Endodermal cell (in vitro differentiated cells): ENCODE measurements around the gene MYOD1. TPM values are rescaled to one million over a fixed set of nuclear protein-coding genes. Genes with fewer than 3 reads are reported as not detected.

Experiments used
- DNase-seq: peaks from one replicate; pipeline ENCODE4 v3.0.0-alpha.2; 2017
- H3K27ac ChIP-seq: 2 replicates; pipeline ENCODE4 v1.5.1; 2013; ENCODE audit warnings: mild to moderate bottlenecking, low read depth, low read length, moderate library complexity
- H3K27me3 ChIP-seq: 2 replicates; pipeline ENCODE4 v1.6.1; 2013; ENCODE audit warnings: mild to moderate bottlenecking, low read length, moderate library complexity; ENCODE audit not compliant: insufficient read depth, control insufficient read depth, poor library complexity, severe bottlenecking
- H3K36me3 ChIP-seq: 2 replicates; pipeline ENCODE4 v1.7.0; 2013; ENCODE audit warnings: mild to moderate bottlenecking, low read length, moderate library complexity; ENCODE audit not compliant: control insufficient read depth, insufficient read depth
- H3K4me1 ChIP-seq: one replicate; pipeline ENCODE4 v1.7.0; 2013; ENCODE audit warnings: low read length; ENCODE audit not compliant: control insufficient read depth, insufficient read depth
- H3K4me3 ChIP-seq: 2 replicates; pipeline ENCODE4 v1.5.1; 2013; ENCODE audit warnings: mild to moderate bottlenecking, low read length, moderate library complexity
- H3K9ac ChIP-seq: 2 replicates; pipeline ENCODE4 v1.6.1; 2013; ENCODE audit warnings: mild to moderate bottlenecking, low read length, moderate library complexity; ENCODE audit not compliant: poor library complexity, severe bottlenecking; ENCODE audit errors: extremely low read depth
- H3K9me3 ChIP-seq: 2 replicates; pipeline ENCODE4 v1.6.1; 2013; ENCODE audit warnings: mild to moderate bottlenecking, low read length, moderate library complexity; ENCODE audit not compliant: control insufficient read depth
- H3K27ac Mint-ChIP-seq: 2 replicates; pipeline ENCODE4 v1.8.0; 2020; ENCODE audit warnings: mixed read lengths
- H3K27me3 Mint-ChIP-seq: 2 replicates; pipeline ENCODE4 v1.8.0; 2021; ENCODE audit warnings: mild to moderate bottlenecking, mixed read lengths; ENCODE audit not compliant: insufficient read depth
- H3K36me3 Mint-ChIP-seq: 2 replicates; pipeline ENCODE4 v1.8.0; 2020; ENCODE audit warnings: low read depth, mixed read lengths
- H3K4me1 Mint-ChIP-seq: 2 replicates; pipeline ENCODE4 v1.8.0; 2020; ENCODE audit warnings: mixed read lengths
- H3K4me3 Mint-ChIP-seq: 2 replicates; pipeline ENCODE4 v1.8.0; 2020; ENCODE audit warnings: mild to moderate bottlenecking, moderate library complexity, mixed read lengths
- H3K9me3 Mint-ChIP-seq: 2 replicates; pipeline ENCODE4 v1.8.0; 2020; ENCODE audit warnings: mild to moderate bottlenecking, mixed read lengths
- WGBS, 2 experiments: methylation state at CpG; one replicate each; pipeline versions ENCODE4 v1.1.5 to v1.1.7; 2013; ENCODE audit warnings: missing lambda C conversion rate in 2 of 2, mixed read lengths in 1 of 2; ENCODE audit not compliant: insufficient coverage in 1 of 2, insufficient read length in 1 of 2; 5-methylcytosine and 5-hydroxymethylcytosine counted together
- total RNA-seq, 2 donors: library from RNA; stranded (reverse); fragmentation: NEBNext Ultra II Directional in 1 of 2; extraction: Animal tissue kit (Norgen Biotek cat#: 25700) in 1 of 2; gene quantifications; 2 replicates in 1 of 2; 3 replicates in 1 of 2; pipeline ENCODE4 v1.2.1, GENCODE V29; 2021
- TF ChIP-seq, protein P1 (sequence below): fragments of 200-600 bp; sonication (generic); conservative IDR thresholded peaks from 2 replicates; pipeline ENCODE4 v1.5.0; 2021; ENCODE audit warnings: antibody characterized with exemption, mild to moderate bottlenecking

Gene MYOD1
- total RNA-seq, 2 donors from 2014 or later: not detected

DNA sequence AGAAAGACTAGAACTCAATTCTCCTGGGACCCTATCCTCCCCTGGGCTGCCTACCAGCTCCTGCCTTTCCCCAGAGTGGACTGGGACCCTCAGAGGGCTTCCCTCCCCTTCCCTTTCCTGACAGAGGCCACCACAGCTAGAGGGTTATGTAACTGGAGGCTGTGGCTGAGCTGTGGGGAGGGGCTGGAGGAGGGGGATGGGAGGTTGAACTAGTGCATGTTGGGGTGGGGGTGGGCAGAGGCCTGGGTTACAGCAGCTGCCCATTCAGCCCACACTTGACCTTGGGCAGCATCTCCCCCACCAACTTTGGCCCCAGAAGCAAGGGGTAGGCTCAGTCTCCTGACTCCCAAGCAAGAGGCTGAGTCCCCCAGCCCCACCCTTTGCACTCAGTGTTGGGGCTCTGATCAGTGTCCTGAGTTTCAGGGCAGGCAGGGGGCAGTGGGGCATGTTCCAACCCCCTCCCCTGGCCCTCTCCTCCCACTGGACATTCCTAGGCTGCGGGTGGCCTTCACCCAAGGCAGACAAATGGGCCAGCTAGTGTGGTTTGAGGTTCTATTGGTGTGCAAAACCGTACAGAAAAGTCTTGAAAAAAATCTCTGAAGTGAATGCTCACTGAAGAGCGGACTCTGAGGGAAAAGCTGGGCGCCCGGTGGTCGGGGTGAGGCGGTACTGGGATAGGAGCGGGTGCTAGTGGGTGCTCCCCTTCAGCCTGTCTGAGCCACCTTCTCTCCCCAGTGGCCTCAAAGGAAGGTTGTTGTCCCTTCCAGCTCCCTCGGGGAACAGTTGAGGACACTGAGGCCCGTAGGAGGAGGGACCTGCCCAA lies 19.0 kb downstream of the MYOD1 start:
- Mint-ChIP-seq H3K27me3 (peaks cover 63% of the 10 kb centered on the region), H3K9me3 (peaks cover 5% of the 10 kb centered on the region), H3K27ac (no peak overlapping the region), H3K4me1 (peaks cover 2% of the 10 kb centered on the region), H3K4me3 (no peak overlapping the region), H3K36me3 (no peaks in the 10 kb centered on the region)
- Histone ChIP-seq H3K4me3 (no peak overlapping the region), H3K36me3 (no peaks in the 10 kb centered on the region), H3K27me3 (peaks cover 50% of the 10 kb centered on the region), H3K27ac (no peak overlapping the region), H3K9ac (no peak overlapping the region), H3K9me3 (no peaks in the 10 kb centered on the region), H3K4me1 (peaks cover 6% of the 10 kb centered on the region)
- WGBS, 2 experiments: 44 to 69% methylated on average over 8 to 10 of the region's 10 CpGs
- TF ChIP-seq, protein P1, sequence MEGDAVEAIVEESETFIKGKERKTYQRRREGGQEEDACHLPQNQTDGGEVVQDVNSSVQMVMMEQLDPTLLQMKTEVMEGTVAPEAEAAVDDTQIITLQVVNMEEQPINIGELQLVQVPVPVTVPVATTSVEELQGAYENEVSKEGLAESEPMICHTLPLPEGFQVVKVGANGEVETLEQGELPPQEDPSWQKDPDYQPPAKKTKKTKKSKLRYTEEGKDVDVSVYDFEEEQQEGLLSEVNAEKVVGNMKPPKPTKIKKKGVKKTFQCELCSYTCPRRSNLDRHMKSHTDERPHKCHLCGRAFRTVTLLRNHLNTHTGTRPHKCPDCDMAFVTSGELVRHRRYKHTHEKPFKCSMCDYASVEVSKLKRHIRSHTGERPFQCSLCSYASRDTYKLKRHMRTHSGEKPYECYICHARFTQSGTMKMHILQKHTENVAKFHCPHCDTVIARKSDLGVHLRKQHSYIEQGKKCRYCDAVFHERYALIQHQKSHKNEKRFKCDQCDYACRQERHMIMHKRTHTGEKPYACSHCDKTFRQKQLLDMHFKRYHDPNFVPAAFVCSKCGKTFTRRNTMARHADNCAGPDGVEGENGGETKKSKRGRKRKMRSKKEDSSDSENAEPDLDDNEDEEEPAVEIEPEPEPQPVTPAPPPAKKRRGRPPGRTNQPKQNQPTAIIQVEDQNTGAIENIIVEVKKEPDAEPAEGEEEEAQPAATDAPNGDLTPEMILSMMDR: no peak
- peak; percentile 42 for DNase-seq

DNA sequence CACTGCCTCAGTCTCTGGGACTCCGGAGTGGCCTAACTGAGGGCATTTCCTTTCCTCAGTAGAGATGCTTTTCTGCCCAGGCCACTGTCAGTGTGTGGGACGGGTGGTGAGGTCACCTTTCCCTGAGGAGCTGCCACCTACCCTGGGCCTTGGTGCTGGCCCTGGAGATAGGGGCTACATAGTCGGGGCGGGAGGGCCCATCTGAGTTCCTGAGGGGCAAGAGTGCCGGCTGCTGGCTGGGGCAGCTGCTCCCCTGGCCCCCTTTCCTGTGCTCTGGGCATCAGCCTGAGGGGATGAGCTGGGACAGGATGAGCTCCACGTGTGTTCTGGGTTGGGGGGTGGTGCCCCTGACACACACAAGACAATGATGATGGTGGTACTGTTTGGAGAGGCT lies 20.6 kb downstream of the MYOD1 start:
- Mint-ChIP-seq H3K4me3 (no peak overlapping the region), H3K27me3 (peaks cover 55% of the 10 kb centered on the region), H3K27ac (no peak overlapping the region), H3K9me3 (peaks cover 5% of the 10 kb centered on the region), H3K4me1 (no peaks in the 10 kb centered on the region), H3K36me3 (no peaks in the 10 kb centered on the region)
- Histone ChIP-seq H3K9ac (no peak overlapping the region), H3K9me3 (no peaks in the 10 kb centered on the region), H3K4me1 (peaks cover 6% of the 10 kb centered on the region), H3K27ac (no peak overlapping the region), H3K27me3 (peaks cover 39% of the 10 kb centered on the region), H3K4me3 (no peak overlapping the region), H3K36me3 (no peaks in the 10 kb centered on the region)
- DNase-seq: peak; percentile 51
- WGBS, 2 experiments: 80 to 92% methylated on average over 4 to 6 of the region's 6 CpGs
- TF ChIP-seq, protein P1: no peak

DNA sequence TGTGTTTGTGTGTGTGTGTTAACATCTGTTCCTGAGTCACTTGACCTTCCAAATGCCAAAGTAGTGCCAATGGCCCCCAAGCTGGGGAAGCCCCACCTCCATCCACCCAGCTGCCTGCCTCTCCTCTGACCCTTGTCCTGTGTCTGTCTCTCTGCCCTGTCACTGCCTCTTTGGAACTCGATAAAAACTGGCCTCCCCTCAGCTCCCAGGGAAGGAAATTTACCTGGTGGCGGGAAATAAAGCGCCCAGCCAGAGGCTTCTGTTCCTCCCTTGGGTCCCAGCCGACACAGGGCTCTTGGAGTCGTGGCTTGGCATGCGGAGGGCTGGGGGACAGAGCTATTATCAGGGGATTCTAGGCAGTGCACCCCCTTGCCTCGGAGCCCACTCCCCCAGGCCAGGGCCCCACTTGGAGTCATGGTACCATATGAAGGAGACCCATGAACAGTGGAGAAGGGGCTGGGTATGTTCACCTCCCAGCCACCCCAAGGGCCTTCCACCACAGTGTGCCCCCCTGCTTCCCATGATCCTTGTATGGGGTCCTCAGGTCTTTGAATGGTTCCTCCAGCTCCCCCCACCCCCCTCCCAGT lies 21.4 kb downstream of the MYOD1 start:
- Histone ChIP-seq H3K36me3 (no peaks in the 10 kb centered on the region), H3K4me3 (no peak overlapping the region), H3K9me3 (no peaks in the 10 kb centered on the region), H3K4me1 (peaks cover 6% of the 10 kb centered on the region), H3K27ac (no peak overlapping the region), H3K27me3 (peaks cover 31% of the 10 kb centered on the region), H3K9ac (no peak overlapping the region)
- Mint-ChIP-seq H3K27me3 (peaks cover 48% of the 10 kb centered on the region), H3K36me3 (no peaks in the 10 kb centered on the region), H3K27ac (no peak overlapping the region), H3K4me1 (no peaks in the 10 kb centered on the region), H3K4me3 (no peak overlapping the region), H3K9me3 (peaks cover 5% of the 10 kb centered on the region)
- WGBS, 2 experiments: 88 to 100% methylated on average over 2 to 7 of the region's 7 CpGs
- DNase-seq: no peak
- TF ChIP-seq, protein P1: no peak
